NCI-H2107 (cell line): ENCODE results near the gene SPINK5.

ENCODE experiments used
- DNase-seq: peaks from one replicate; lab custom pipeline; 2025; lab: John Stamatoyannopoulos, UW

Gene SPINK5

DNA sequence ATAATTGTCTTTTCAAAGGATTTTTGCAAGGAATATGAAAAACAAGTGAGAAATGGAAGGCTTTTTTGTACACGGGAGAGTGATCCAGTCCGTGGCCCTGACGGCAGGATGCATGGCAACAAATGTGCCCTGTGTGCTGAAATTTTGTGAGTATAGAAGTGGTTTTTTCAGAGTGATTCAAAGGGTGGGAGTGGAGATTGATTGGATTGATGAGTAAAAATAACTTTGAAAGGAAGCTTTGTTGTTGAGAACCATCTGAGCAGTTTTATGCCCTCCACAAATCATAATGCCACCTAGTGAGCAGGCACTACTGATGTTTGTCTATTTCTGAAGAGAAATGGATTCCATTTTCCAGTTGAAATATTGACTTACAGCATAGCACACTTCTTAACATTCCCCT, 30.6 kb downstream of the SPINK5 start:
- DNase-seq = no peak

DNA sequence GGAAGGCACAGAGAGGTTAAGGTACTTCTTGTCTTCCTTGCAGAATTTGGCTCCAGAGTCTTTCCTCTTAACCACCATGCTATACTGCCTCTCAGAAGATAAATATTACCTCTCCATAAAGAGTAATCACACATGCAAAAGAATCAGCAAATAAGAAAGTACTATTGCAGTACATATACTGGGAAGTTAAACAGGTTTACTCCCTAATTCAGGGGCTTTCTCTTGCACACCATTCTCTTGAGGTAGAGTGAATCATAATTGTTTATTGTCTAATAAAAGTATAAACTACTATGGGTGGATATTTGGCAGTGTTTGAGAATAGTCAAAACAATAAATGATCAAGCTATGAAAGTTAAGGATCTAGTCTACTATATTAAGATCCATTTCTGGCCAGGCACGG, 40.4 kb downstream of the SPINK5 start:
- no peak for DNase-seq

DNA sequence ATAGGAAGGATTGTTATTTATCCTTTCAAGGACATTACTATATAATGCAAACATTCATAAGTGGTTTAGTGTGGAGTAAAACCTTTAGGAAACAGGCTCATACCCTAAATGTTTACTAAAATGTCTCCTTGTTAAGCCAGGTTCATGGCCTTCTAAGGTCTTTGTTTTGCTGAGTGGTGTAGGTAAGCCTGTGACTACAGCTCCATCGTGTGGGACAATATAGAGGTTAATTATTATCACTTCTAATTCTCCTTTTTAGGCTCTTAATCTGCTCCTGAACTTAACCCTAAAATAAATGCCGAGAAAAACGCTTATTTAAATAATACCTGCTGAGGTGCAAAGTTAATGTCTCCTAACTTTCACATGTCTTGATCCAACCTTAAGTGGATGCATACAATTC, 43.8 kb downstream of the SPINK5 start:
- no peak for DNase-seq

DNA sequence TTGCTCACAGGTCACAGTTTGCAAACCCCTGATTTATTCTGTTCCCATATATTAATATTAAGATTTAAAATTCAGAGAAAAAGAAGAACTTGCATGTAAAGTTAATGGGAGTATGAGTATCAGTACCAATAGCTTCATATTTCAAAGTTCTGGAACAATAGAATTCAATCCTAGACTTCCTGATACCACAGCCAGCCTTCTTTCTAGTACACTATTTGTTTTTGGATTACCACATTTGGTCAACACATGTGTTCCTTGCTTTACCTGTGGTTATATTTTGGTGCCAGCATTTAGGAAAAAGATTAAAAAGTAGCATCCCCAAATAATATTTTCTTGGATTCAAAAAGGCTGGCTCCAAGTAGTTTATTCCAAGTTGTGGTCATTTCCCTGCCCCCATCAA, 49.5 kb downstream of the SPINK5 start:
- DNase-seq = no peak

DNA sequence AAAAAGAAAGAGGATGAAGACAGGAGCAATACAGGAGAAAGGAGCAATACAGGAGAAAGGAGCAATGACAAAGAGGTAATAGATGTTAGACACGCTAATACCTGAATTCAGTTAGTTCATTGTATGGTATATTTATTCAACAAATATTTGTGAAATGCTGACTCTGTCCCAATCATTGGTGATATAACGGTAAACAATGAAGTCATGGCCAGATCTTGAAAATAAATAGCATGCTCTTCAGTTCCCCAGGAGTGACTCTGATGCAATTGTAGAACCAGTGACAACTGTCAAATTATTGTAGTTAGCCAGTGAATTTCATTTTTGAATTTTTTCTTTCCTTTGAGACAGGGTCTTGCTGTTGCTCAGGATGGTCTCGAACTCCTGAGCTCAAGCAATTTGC, 56.5 kb downstream of the SPINK5 start:
- no peak for DNase-seq

DNA sequence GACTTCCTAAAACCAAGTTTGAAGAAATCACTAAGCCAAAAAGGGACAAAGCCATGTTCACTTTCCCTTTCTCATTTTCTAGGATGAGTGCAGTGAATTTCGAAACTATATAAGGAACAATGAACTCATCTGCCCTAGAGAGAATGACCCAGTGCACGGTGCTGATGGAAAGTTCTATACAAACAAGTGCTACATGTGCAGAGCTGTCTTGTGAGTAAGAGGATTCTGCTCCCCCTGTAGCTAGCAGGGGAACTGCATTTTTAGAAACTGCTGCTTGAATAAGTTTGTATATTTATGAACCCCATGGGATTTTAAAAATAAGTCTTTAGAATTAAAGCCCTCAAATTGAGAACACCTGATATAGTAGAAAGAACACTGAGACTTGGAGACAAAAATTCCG, 61.9 kb downstream of the SPINK5 start:
- no peak for DNase-seq

DNA sequence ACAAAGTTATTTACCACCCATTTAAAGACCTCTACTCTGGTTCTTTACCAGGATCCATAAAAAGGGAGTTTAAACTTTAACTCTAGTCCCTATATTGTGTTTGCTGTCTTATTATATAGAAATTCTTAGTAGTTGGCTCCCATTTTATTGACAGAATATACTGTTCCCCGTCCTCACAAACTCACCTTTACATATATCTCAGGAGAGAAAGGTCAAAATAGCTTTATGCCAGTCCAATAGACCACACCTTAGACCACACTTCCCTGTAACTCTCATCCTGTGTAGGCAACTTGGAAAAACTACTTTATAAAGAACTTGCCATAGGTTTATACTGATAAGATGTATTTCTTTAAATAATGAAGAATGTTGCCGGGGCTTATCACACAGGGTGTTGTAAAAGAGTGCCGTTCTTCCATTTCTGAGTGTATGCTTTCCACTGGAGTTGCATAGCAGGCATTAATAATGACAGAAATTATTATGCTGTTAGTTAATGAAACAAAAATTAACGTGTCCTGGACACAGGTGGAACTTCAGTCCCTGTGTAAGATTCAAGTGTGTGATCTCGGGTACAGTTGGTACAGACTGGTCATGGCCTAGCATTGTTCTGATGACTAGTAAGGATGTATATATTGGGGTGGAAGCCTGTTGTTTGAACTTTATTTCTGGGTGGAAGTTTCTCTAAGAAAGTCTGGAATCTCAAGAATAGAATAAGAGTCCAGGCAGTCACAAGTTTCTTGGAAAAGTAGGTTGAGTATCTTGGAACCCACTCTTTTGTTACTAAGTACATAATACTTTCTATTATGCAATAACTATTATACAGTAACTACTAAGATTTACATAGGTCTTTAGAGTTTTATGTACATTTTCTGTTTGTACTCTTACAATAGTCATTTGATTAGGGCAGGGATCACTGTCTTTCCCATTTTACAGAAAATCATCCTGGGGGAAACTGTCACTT, 71.6 kb downstream of the SPINK5 start:
- no peak for DNase-seq

DNA sequence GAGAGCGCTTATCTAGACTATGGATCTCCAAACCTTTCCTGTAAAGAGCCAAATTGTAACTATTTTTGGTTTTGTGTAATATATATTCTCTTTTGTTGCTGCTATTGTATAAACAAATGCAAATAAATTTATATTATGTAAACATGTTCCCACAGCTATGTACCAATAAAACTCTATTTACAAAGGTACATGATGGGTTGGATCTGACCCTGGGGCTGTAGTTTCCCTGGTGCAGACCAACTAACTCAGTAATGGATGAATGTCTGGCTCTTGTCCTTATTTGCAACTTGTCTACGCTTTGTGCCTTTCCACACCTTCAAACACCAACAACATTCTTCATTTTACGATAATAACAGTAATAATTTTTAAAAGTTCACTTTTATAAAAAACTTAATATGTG, 77.1 kb downstream of the SPINK5 start:
- DNase-seq = no peak

DNA sequence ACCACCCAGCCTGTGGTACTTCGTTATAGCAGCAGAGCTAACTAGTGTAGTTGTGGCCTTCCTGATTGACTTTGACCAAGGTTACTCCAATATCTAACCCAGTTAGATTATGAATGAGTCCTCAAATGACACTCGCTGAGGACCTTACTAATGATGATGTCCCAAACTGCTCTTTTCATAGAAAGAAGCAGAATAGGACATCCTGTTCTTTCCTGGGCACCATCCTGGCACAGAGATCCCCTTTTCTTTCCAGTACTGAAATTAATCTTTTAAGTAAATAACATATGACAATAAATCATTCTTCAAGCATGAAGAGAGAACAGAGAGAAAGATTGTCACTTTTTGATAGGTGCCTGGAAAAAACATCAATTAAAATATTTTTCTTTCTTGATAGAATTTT, 77.9 kb downstream of the SPINK5 start:
- DNase-seq = no peak

DNA sequence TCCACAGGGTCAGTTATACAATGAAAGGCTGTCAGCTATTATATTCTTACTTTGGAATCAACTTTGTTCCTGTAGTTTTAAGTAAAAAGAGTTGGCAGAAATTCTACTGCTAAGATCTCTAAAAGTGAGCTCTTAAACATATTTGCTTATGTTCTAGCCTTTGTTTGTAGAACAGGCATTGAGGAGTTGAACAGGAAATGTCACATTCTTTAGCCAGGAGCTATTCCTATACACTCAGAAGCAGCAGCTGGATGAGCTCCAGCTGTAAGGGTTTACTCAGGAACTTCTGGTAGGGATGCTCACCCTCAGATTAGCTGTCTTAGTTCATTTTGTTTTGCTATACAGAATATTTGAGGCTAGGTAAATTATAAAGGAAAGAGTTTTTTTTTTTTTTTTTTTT, 82.1 kb downstream of the SPINK5 start:
- DNase-seq = no peak

DNA sequence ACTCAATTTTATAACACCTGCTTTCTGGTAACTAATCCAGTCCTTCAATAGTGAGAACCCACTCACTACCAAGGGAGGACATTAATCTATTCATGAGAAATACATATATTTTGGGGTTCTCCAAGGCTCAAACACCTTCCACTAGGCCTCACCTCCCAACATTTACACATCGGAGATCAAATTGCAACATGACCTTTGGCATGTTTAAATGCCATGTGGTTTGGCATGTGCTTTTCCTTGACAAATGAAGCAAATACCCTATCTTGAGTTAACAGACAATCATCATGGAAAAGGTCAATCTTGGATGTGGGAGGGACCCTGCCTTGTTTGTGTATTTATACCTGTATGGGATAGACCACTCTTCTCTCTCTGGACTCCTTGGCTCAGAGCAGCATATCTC, 82.7 kb downstream of the SPINK5 start:
- no peak for DNase-seq

DNA sequence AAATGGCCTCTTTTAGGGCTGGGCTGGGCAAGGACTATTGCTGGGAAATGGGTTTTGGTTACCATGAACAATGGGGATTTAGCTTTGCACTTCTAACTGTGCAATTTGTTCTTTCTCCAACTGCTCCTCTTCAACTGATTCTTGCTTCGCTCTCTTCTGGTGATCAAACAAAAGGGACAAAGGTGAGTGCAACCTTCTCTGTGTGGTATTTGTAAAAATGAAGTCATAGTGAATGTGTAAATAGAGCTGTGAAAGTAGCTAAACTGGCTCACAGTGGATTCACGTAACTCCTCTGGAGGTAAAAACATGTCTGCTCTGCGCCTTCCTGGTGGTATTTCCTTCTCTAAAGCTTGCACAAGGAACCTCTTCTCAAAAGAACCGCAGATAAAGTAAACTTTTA, 83.6 kb downstream of the SPINK5 start:
- no peak for DNase-seq

DNA sequence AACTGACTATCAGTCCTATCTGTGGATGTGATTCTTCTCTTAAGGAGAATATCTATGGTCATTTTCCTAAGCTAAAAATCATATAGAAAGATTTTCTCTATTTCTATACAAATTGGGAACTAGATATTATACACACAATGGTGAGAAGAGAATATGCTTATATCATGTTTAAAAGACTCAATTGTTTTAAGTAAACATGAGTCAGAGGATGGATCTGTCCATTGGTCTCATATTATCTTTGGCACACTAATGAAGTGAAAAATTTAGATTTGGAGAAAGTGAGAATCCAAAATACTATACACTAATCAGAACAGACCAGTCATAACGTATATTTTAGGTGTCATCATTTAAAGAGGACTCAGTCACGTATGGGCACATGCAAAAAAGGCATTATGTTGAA, 88.1 kb downstream of the SPINK5 start:
- no peak for DNase-seq

DNA sequence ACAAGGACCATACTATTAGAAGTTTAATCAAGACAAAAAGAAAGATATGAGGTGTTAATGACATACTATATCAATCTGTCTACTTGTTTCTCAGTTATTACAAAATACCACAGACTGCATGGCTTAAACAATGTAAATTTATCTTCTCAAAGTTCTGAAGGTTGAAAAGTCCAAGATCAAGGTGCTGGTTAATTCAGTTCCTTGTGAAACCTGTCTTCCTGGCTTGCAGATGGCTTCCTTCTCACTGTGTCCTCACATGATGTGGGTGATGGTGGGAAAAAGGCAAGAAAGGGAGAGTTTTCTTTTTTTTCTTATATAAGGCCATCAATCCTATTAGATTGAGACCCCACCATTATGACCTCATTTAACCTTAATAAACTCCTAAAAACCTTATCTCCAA, 89.0 kb downstream of the SPINK5 start:
- no peak for DNase-seq

DNA sequence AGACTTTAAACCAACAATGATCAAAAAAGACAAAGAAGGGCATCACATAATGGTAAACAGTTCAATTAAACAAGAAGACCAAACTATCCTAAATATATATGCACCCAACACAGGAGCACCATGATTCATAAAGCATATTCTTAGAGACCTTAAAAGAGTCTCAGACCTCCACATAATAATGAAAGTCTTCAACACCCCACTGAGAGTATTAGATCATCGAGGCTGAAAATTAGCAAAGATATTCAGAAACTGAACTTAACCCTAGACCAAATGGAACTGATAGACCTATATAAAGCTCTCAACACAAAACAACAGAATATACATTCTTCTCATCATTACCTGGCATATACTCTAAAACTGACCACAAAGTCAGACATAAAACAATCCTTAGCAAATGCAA, 92.8 kb downstream of the SPINK5 start:
- no peak for DNase-seq

DNA sequence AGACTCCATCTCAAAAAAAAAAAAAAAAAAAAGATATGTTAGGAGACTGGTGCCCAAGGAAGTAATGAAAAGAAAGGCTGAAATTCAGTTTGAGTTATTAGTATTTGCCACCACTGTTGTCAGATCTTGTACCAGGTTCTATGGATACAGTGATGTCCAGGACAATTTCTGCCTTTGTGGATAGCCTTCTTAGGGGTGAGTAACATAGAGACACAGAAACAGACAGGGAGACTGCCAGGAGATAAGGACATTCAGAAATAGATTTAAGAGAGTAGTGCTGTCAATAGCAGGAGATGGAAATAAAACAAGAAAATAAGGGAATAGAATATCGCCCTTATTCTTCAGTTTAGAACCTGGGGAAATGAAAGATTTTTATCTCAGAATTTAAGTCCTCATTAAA, 98.3 kb downstream of the SPINK5 start:
- no peak for DNase-seq

DNA sequence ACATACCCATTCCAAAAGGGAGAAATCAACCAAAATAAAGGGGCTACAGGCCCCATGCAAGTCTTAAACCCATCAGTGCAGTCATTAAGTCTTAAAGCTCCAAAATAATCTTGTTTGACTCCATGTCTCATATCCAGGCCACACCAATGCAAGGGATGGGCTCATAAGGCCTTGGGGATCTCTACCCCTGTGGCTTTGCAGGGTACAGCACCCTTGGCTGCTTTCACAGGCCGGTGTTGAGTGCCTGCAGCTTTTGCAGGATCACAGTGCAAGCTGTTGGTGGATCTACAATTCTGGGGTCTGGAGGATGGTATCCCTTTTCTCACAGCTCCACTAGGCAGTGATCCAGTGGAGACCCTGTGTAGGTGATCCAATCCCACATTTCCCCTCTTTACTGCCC, 99.6 kb downstream of the SPINK5 start:
- no peak for DNase-seq

DNA sequence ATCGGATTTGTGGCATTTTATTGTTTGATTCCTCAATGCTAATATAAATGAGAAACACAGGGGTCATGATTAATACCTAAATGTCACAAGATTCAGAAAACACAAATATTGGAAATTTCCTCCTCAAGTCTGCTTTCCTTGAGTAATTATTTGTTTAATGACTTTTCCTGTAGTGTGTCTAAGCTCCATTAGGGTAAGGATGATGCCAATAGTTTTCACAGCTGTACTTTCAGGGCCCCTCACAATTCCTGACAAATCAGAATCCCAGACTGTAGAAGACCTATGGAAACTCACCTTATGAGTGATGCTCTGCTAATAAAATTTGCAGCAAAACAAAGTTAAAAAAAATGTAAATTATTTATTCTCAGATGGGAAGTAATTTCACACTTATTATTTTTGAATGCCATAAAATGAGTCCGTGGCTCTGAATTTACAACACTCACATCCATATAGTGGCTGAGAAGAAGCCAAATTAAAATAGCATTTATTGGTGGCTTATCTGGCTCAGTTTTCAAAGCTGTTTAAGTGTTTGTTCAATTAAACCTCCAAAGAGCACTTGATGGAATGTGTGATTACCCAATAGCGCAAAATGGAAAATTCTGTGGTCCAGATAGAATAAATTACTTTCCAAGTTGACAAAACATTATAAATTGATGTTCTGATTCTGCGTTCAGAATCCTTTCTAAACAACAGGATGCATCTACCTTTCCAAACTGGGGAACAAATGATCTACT, 102.9 kb downstream of the SPINK5 start:
- DNase-seq = no peak

DNA sequence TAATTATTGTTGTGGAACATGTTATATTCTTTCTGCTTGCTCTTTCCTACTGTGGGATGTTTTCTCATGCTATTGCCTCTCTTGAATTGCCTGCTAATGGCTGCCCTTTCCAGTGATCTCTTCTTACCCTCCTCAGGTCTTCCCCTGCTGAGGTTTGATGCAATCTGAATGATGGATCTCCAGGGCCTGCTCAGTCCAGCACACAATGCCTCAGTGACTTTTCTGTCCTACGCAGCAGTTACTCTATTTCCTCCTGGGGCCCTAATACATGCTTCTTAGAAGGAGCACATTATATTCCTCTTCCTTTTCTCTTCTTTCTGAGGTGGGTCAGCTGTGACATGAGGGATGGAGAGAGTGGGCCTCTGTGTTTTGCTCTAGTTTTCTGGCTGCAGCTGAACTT, 104.5 kb downstream of the SPINK5 start, which contains the start of gene SPINK14:
SPINK14 (plus strand) TSS at position 301 of the 400 bp plus-strand sequence. CDS start 1,187 bp downstream, outside the sequence.
- no peak for DNase-seq

DNA sequence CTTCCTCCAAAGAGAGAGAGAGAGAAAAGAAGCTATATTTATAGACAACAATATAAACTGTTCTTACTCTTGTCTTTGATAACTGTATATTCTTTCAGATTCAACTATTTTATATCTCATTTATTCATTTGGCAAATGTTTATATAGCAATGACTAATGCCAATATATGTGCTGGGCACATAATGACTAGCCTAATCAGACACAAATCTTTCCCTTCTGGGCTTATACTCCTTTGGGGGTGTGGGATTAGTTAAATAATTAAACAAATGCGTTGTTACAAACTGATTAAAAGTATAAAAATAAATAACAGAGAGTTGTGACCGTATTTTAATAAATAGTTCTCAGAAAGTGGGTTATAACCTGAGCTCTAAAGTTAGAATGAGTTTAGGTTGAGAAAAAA, 108.6 kb downstream of the SPINK5 start:
- DNase-seq = no peak

DNA sequence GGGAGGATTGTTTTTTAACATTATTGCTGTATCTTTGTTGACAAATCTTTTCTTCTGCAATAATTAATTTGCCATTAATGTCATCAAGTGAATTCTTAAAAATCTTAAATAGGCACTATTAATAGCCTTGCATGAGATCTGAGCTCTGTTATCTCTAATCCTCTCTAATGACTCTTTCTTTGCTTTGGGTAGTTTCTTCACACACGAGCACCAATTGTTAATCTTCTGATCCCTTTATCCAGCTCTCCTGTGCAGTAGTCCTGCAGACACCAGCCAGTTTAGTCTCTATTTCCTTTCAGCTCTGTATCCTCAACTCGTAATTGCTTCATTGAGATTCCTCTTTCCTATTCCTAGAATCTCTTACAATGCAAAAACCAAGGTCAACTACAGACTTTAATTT, 112.7 kb downstream of the SPINK5 start:
- DNase-seq = no peak

DNA sequence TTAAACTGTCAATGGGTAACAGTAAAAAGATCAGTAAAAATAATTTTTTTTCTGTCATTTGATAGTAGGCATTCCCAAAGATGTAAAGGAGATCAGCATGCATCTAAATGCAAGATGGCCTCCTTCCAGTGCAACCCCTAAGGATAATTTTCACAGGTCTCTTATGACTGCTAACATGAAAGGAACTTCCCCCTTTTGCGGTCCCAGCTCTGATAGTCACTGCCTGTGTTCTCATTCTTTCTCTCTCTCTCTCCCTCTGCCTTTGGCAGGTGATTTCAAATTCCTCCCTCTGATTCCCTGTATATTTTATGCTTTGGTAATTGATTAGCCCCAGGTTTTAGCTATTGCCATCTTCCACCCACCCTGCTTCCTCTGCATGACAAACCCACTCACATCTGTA, 113.4 kb downstream of the SPINK5 start:
- no peak for DNase-seq

DNA sequence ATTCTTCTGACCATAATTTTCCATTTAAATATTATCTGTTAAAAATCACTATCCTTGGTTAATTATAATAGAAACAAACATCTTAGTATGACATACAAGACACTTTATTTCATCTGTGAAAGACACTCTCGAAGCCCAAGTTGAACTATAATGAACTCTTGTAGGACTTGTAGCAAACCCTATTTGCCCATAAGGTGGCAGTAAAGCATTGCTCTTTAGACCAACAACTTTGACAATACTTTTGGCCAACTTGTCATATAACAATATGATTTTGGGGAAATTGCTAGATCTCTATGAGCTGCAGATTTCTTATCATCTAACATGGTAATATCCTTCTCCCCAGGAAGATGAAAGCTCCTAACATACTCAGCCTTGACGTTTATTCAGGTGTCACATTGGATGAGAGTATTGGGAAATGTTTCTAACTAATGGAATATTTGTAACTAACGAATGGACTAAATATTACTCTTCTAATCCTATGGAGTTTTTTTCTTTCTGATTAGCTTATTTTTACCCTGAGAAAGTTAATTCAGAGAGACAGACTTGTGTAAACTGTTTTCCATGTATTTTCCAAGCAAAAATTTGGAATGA, 115.5 kb downstream of the SPINK5 start:
- peak; percentile 1 for DNase-seq
